ENCODE measurements around the gene IMPDH1. TPM values are rescaled to one million over a fixed set of nuclear protein-coding genes. Genes with fewer than 3 reads are reported as not detected.

Gene IMPDH1
- total and polyA plus RNA-seq, 9 of the 15 experiments (the other 6 are each of a cell fraction or from before 2014, with no cell fraction given), result 0.80 to 118 (median 64.3) TPM

GRCh38 chr7:128352153-128352537, 57.6 kb downstream of the IMPDH1 start (continued):
- TF ChIP-seq, protein P1, sequence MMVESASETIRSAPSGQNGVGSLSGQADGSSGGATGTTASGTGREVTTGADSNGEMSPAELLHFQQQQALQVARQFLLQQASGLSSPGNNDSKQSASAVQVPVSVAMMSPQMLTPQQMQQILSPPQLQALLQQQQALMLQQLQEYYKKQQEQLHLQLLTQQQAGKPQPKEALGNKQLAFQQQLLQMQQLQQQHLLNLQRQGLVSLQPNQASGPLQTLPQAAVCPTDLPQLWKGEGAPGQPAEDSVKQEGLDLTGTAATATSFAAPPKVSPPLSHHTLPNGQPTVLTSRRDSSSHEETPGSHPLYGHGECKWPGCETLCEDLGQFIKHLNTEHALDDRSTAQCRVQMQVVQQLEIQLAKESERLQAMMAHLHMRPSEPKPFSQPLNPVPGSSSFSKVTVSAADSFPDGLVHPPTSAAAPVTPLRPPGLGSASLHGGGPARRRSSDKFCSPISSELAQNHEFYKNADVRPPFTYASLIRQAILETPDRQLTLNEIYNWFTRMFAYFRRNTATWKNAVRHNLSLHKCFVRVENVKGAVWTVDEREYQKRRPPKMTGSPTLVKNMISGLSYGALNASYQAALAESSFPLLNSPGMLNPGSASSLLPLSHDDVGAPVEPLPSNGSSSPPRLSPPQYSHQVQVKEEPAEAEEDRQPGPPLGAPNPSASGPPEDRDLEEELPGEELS (CRISPR knock-in tag; IDR thresholded peaks at IDR 0.05; ENCODE audit: borderline replicate concordance), result no peak
- TF ChIP-seq, protein P2, sequence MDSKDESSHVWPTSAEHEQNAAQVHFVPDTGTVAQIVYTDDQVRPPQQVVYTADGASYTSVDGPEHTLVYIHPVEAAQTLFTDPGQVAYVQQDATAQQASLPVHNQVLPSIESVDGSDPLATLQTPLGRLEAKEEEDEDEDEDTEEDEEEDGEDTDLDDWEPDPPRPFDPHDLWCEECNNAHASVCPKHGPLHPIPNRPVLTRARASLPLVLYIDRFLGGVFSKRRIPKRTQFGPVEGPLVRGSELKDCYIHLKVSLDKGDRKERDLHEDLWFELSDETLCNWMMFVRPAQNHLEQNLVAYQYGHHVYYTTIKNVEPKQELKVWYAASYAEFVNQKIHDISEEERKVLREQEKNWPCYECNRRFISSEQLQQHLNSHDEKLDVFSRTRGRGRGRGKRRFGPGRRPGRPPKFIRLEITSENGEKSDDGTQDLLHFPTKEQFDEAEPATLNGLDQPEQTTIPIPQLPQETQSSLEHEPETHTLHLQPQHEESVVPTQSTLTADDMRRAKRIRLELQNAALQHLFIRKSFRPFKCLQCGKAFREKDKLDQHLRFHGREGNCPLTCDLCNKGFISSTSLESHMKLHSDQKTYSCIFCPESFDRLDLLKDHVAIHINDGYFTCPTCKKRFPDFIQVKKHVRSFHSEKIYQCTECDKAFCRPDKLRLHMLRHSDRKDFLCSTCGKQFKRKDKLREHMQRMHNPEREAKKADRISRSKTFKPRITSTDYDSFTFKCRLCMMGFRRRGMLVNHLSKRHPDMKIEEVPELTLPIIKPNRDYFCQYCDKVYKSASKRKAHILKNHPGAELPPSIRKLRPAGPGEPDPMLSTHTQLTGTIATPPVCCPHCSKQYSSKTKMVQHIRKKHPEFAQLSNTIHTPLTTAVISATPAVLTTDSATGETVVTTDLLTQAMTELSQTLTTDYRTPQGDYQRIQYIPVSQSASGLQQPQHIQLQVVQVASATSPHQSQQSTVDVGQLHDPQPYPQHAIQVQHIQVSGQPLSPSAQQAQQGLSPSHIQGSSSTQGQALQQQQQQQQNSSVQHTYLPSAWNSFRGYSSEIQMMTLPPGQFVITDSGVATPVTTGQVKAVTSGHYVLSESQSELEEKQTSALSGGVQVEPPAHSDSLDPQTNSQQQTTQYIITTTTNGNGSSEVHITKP (IDR thresholded peaks at IDR 0.05; ENCODE audit: partially characterized antibody), result no peak
- no peak for TF ChIP-seq ZNF263 (CRISPR knock-in tag; IDR thresholded peaks at IDR 0.05; ENCODE audit: borderline replicate concordance)
- TF ChIP-seq GABPB1 (CRISPR knock-in tag; IDR thresholded peaks at IDR 0.05), result no peak
- TF ChIP-seq ZBTB40 (IDR thresholded peaks at IDR 0.05), result no peak
- TF ChIP-seq ZBTB40 (CRISPR knock-in tag; IDR thresholded peaks at IDR 0.05), result no peak
- no peak for TF ChIP-seq BCOR (IDR thresholded peaks at IDR 0.05)
- no peak for TF ChIP-seq SMAD1 (IDR thresholded peaks at IDR 0.05; ENCODE audit: low read depth, low read length, partially characterized antibody)
- peak; percentile 36; the same call in 1 of the 2 replicates for TF ChIP-seq HNRNPL (IDR thresholded peaks at IDR 0.05; ENCODE audit: low read depth, low read length)
- TF ChIP-seq, protein P3, sequence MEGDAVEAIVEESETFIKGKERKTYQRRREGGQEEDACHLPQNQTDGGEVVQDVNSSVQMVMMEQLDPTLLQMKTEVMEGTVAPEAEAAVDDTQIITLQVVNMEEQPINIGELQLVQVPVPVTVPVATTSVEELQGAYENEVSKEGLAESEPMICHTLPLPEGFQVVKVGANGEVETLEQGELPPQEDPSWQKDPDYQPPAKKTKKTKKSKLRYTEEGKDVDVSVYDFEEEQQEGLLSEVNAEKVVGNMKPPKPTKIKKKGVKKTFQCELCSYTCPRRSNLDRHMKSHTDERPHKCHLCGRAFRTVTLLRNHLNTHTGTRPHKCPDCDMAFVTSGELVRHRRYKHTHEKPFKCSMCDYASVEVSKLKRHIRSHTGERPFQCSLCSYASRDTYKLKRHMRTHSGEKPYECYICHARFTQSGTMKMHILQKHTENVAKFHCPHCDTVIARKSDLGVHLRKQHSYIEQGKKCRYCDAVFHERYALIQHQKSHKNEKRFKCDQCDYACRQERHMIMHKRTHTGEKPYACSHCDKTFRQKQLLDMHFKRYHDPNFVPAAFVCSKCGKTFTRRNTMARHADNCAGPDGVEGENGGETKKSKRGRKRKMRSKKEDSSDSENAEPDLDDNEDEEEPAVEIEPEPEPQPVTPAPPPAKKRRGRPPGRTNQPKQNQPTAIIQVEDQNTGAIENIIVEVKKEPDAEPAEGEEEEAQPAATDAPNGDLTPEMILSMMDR (IDR thresholded peaks at IDR 0.05 in 2 of 3, conservative IDR thresholded peaks at IDR 0.05 in 1 of 3; ENCODE audit: insufficient read depth in 2 of 3, low read depth in 1 of 3, low read length in 3 of 3), result 0 out of 6 replicates have a peak, but pooled peaks of 1 of the 3 experiments have one; percentile 9
- TF ChIP-seq ZNF431 (CRISPR knock-in tag; IDR thresholded peaks at IDR 0.05), result no peak
